ENCODE results near the gene PLET1.

Gene PLET1

GRCh38 chr11:112229159-112229558 is 31.5 kb downstream of the PLET1 start:
- H3K4me3 ChIP-seq (replicated peaks; ENCODE audit: insufficient read depth, low read length) = no peak overlapping the region
- TF ChIP-seq REST (IDR thresholded peaks at IDR 0.05; ENCODE audit: insufficient replicate concordance, low read depth) (no peak), POLR2AphosphoS5 (IDR thresholded peaks at IDR 0.05; ENCODE audit: low read depth) (no peak), SPI1 (IDR thresholded peaks at IDR 0.05; ENCODE audit: borderline replicate concordance, low read depth) (no peak), GABPA (IDR thresholded peaks at IDR 0.05; ENCODE audit: low read depth) (no peak), CTCF (IDR thresholded peaks at IDR 0.05; ENCODE audit: insufficient read depth, low read length) (no peak)
- no peaks in the 10 kb centered on the region for H3K27me3 ChIP-seq (ENCODE audit: insufficient read depth, poor library complexity, severe bottlenecking)
- no peak overlapping the region for H3K27ac ChIP-seq (replicated peaks)
- no peak for DNase-seq (ENCODE audit: low read depth in 1 of 2, low spot score in 1 of 2)

GRCh38 chr11:112228706-112229105 is 32.0 kb downstream of the PLET1 start:
- TF ChIP-seq GABPA (IDR thresholded peaks at IDR 0.05; ENCODE audit: low read depth) (no peak), POLR2AphosphoS5 (IDR thresholded peaks at IDR 0.05; ENCODE audit: low read depth) (no peak), REST (IDR thresholded peaks at IDR 0.05; ENCODE audit: insufficient replicate concordance, low read depth) (no peak), SPI1 (IDR thresholded peaks at IDR 0.05; ENCODE audit: borderline replicate concordance, low read depth) (no peak), CTCF (IDR thresholded peaks at IDR 0.05; ENCODE audit: insufficient read depth, low read length) (no peak)
- DNase-seq (ENCODE audit: low read depth in 1 of 2, low spot score in 1 of 2) = no peak
- no peak overlapping the region for H3K27ac ChIP-seq (replicated peaks)
- no peak overlapping the region for H3K4me3 ChIP-seq (replicated peaks; ENCODE audit: insufficient read depth, low read length)
- H3K27me3 ChIP-seq (ENCODE audit: insufficient read depth, poor library complexity, severe bottlenecking) = no peaks in the 10 kb centered on the region

- no peak overlapping the region for H3K27ac ChIP-seq (replicated peaks)
These were observed 33.2 kb downstream of the PLET1 start for GRCh38 chr11:112227471-112227870.

More at GRCh38 chr11:112227471-112227870, 33.2 kb downstream of the PLET1 start:
- no peak for DNase-seq (ENCODE audit: low read depth in 1 of 2, low spot score in 1 of 2)
- TF ChIP-seq POLR2AphosphoS5 (IDR thresholded peaks at IDR 0.05; ENCODE audit: low read depth) = no peak
- no peak for TF ChIP-seq SPI1 (IDR thresholded peaks at IDR 0.05; ENCODE audit: borderline replicate concordance, low read depth)
- no peak for TF ChIP-seq CTCF (IDR thresholded peaks at IDR 0.05; ENCODE audit: insufficient read depth, low read length)
- TF ChIP-seq REST (IDR thresholded peaks at IDR 0.05; ENCODE audit: insufficient replicate concordance, low read depth) = no peak
- H3K4me3 ChIP-seq (replicated peaks; ENCODE audit: insufficient read depth, low read length) = no peak overlapping the region; the same call in 1 of the 2 replicates
- H3K27me3 ChIP-seq (ENCODE audit: insufficient read depth, poor library complexity, severe bottlenecking) = no peaks in the 10 kb centered on the region

Data from HL-60 (cell line).